Measurements from ENCODE around the gene MOXD1. TPM values are rescaled to one million over a fixed set of nuclear protein-coding genes. Genes with fewer than 3 reads are reported as not detected.

MOXD1 gene
- total RNA-seq, 1 experiment from 2014 or later, result 1.3 TPM

DNA sequence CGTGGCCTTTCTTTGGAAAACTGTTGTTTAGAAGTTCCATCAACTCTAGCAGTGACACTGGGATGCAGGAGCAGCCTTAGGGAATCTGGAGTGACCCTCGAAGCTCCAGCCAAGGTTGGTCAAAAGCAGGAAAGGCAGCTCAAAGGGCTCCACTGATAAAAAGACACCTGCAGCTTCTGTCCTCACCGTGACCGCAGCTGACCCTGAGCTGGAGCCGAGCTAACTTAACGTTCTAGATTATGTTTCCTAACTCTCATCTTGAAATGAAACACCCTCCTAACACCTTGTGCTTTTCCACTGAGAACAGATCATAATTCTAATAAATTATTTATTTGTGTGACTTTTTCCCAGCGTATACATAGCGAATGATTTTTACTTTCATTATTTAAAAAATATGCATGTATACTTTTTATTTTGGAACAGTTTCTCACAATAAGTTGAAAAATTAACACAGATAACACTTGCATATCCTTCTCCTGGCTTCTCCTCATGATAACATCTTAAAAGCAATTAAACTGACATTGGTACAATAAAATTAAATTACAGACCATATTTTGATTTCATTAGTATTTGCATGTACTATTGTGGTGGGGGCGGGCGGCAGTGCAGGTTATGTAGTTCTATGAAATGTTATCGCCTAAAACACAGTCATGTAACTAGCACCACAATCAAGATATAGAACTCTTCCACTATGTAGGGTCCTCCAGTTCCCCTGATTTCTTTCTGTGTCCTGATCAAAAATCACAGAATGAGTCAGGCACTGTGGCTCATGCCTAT lies 116.1 kb downstream of the MOXD1 start:
- no peaks in the 10 kb centered on the region for H4K20me1 ChIP-seq (ENCODE audit: insufficient read depth)
- CTCF ChIA-PET, result no interaction called here
- no peak overlapping the region for H3K4me2 ChIP-seq
- H3K9me3 ChIP-seq (ENCODE audit: insufficient read depth, low read depth), result no peaks in the 10 kb centered on the region
- no peak overlapping the region for H3K4me3 ChIP-seq
- POLR2A ChIA-PET (ENCODE audit: unreplicated experiment), result interaction anchor here (0.6 kb wide), 1 partner anchor 192 kb away, joined by 8 read pairs; no protein-coding TSS in a partner anchor
- no peak overlapping the region for H3K27ac ChIP-seq
- H3F3A ChIP-seq (ENCODE audit: insufficient read depth, low read depth), result no peaks in the 10 kb centered on the region
- BruUV-seq (replicated peaks), result no TSS peak
- intact Hi-C loops (cut with micrococcal nuclease; ENCODE audit: unreplicated experiment), result no loop called here
- H2AFZ ChIP-seq, result no peak overlapping the region; the same call in 1 of the 2 replicates
- no peaks in the 10 kb centered on the region for H3K79me2 ChIP-seq (ENCODE audit: low read depth)
- H3K9me2 ChIP-seq (ENCODE audit: insufficient read depth), result no peaks in the 10 kb centered on the region
- no peaks in the 10 kb centered on the region for H3K36me3 ChIP-seq (ENCODE audit: low read depth)
- 0 out of 2 replicates have a peak, but pooled peaks cover under 1% of the 10 kb centered on the region for H3K4me1 ChIP-seq (replicated peaks; ENCODE audit: insufficient read depth)
- no peak for DNase-seq
- H3K27me3 ChIP-seq (ENCODE audit: insufficient read depth, low read depth), result no peaks in the 10 kb centered on the region
- no peak for TF ChIP-seq EZH2 (IDR thresholded peaks at IDR 0.05; ENCODE audit: low read depth)
- TF ChIP-seq, protein P1, sequence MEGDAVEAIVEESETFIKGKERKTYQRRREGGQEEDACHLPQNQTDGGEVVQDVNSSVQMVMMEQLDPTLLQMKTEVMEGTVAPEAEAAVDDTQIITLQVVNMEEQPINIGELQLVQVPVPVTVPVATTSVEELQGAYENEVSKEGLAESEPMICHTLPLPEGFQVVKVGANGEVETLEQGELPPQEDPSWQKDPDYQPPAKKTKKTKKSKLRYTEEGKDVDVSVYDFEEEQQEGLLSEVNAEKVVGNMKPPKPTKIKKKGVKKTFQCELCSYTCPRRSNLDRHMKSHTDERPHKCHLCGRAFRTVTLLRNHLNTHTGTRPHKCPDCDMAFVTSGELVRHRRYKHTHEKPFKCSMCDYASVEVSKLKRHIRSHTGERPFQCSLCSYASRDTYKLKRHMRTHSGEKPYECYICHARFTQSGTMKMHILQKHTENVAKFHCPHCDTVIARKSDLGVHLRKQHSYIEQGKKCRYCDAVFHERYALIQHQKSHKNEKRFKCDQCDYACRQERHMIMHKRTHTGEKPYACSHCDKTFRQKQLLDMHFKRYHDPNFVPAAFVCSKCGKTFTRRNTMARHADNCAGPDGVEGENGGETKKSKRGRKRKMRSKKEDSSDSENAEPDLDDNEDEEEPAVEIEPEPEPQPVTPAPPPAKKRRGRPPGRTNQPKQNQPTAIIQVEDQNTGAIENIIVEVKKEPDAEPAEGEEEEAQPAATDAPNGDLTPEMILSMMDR (conservative IDR thresholded peaks at IDR 0.05), result no peak

DNA sequence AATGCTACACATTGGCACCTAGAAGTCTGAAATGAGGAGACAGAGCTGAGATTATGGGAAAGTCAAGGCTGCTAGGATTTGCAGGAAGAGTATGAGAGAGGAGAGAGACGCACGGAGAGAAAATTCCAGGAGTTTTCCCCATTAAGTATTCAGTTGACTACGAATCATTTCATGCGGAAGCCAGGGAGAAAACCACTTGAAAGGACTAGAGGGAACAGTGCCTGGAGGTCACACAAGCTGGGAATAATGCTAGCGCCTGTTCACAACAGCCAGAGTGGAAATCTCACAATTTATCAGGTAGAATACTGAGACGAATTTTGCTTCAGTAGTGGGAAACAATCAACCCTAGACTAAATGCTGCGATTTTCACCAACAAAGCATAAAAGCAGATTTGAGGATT lies 118.6 kb downstream of the MOXD1 start:
- intact Hi-C loops (cut with micrococcal nuclease; ENCODE audit: unreplicated experiment), result no loop called here

DNA sequence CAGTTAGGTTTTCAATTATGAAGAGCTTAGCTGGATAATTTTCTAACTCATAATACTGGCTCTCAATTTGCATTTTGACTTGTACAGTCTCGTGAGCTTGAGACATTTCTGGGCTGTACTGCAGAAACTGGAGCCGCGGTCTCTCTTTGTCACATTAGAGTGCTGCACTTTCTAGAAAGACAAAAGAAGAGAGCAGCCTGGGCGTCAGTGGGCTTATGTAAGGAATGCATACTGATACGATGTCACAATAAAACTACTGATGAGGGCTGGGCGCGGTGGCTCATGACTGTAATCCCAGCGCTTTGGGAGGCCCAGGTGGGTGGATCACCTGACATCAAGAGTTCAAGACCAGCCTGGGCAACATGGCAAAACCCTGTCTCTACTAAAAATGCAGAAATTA lies 120.8 kb downstream of the MOXD1 start:
- ChIA-PET POLR2A (ENCODE audit: unreplicated experiment) (no interaction called here), CTCF (interaction anchor here (0.6 to 1.8 kb wide), 14 partner anchors 10 to 890 kb away, joined by 3 to 19 read pairs (median 4); partner anchors contain the start of gene STX7)
- no peak for DNase-seq
- Histone ChIP-seq H3K27ac (no peak overlapping the region), H2AFZ (no peak overlapping the region), H3K9me3 (ENCODE audit: insufficient read depth, low read depth) (no peaks in the 10 kb centered on the region), H3K4me1 (replicated peaks; ENCODE audit: insufficient read depth) (0 out of 2 replicates have a peak, but pooled peaks cover 3% of the 10 kb centered on the region), H3K79me2 (ENCODE audit: low read depth) (no peaks in the 10 kb centered on the region), H3K36me3 (ENCODE audit: low read depth) (no peaks in the 10 kb centered on the region), H3F3A (ENCODE audit: insufficient read depth, low read depth) (no peaks in the 10 kb centered on the region), H3K27me3 (ENCODE audit: insufficient read depth, low read depth) (no peaks in the 10 kb centered on the region), H3K9me2 (ENCODE audit: insufficient read depth) (no peaks in the 10 kb centered on the region), H4K20me1 (ENCODE audit: insufficient read depth) (no peaks in the 10 kb centered on the region), H3K4me2 (no peak overlapping the region), H3K4me3 (no peak overlapping the region)
- TF ChIP-seq, protein P1 (conservative IDR thresholded peaks at IDR 0.05), result no peak
- TF ChIP-seq EZH2 (IDR thresholded peaks at IDR 0.05; ENCODE audit: low read depth), result no peak
- intact Hi-C loops (cut with micrococcal nuclease; ENCODE audit: unreplicated experiment), result no loop called here
- BruUV-seq (replicated peaks), result no TSS peak

More for the DNA sequence above, 118.6 kb downstream of the MOXD1 start:
- Histone ChIP-seq H3K27ac (no peak overlapping the region), H3K4me1 (replicated peaks; ENCODE audit: insufficient read depth) (0 out of 2 replicates have a peak, but pooled peaks cover 3% of the 10 kb centered on the region), H3K36me3 (ENCODE audit: low read depth) (no peaks in the 10 kb centered on the region), H3K27me3 (ENCODE audit: insufficient read depth, low read depth) (no peaks in the 10 kb centered on the region), H3K79me2 (ENCODE audit: low read depth) (no peaks in the 10 kb centered on the region), H3K4me3 (no peak overlapping the region), H4K20me1 (ENCODE audit: insufficient read depth) (no peaks in the 10 kb centered on the region), H3F3A (ENCODE audit: insufficient read depth, low read depth) (no peaks in the 10 kb centered on the region), H2AFZ (no peak overlapping the region), H3K9me2 (ENCODE audit: insufficient read depth) (no peaks in the 10 kb centered on the region), H3K9me3 (ENCODE audit: insufficient read depth, low read depth) (no peaks in the 10 kb centered on the region), H3K4me2 (no peak overlapping the region)
- BruUV-seq (replicated peaks), result no TSS peak
- ChIA-PET POLR2A (ENCODE audit: unreplicated experiment) (no interaction called here), CTCF (no interaction called here)
- no peak for DNase-seq
- TF ChIP-seq EZH2 (IDR thresholded peaks at IDR 0.05; ENCODE audit: low read depth), result no peak
- TF ChIP-seq, protein P1 (conservative IDR thresholded peaks at IDR 0.05), result no peak
